Stimulated activated CD8-positive, alpha-beta memory T cell treated with anti-CD3 and anti-CD28 coated beads, Interleukin-4, amount 100 ng/mL, for 1 hour (primary cell): ENCODE data around the gene PRKCB.
"Not testable (repeated sequence)": the region's sequence is repeated elsewhere in the genome, so short reads cannot be mapped to it uniquely, and the experiment has no call there.

ENCODE experiments used
- DNase-seq, 2 donors: peaks; one replicate each; pipeline ENCODE4 v3.0.0-alpha.2; 2020; ENCODE audit warnings: low read depth in 2 of 2, low spot score in 1 of 2

The PRKCB gene

GRCh38 chr16:24119807-24120206 is 284.0 kb downstream of the PRKCB start:
- no peak for DNase-seq

- no peak for DNase-seq
Observed at GRCh38 chr16:24123275-24123674, 287.5 kb downstream of the PRKCB start.

- no peak for DNase-seq
Observed at GRCh38 chr16:24124291-24124690, 288.5 kb downstream of the PRKCB start.

- no peak for DNase-seq
Observed at GRCh38 chr16:24125214-24125613, 289.4 kb downstream of the PRKCB start.

- DNase-seq = no peak
Observed at GRCh38 chr16:24129412-24129918, 293.7 kb downstream of the PRKCB start.

- no peak for DNase-seq
Observed at GRCh38 chr16:24130494-24131085, 294.8 kb downstream of the PRKCB start.

- no peak for DNase-seq
Observed at GRCh38 chr16:24131294-24131693, 295.5 kb downstream of the PRKCB start.

- no peak for DNase-seq
Observed at GRCh38 chr16:24132048-24132796, 296.4 kb downstream of the PRKCB start.

GRCh38 chr16:24132797-24133155 is 297.0 kb downstream of the PRKCB start:
- no peak for DNase-seq

- DNase-seq = no peak
Observed at GRCh38 chr16:24135624-24136565, 300.1 kb downstream of the PRKCB start.

GRCh38 chr16:24138024-24138423 is 302.2 kb downstream of the PRKCB start:
- DNase-seq = no peak

GRCh38 chr16:24138575-24138974 is 302.8 kb downstream of the PRKCB start:
- DNase-seq = no peak

GRCh38 chr16:24139282-24139681 is 303.5 kb downstream of the PRKCB start:
- DNase-seq = no peak

- DNase-seq = no peak
Observed at GRCh38 chr16:24140730-24141129, 304.9 kb downstream of the PRKCB start.

GRCh38 chr16:24141466-24141865 is 305.7 kb downstream of the PRKCB start:
- no peak for DNase-seq

GRCh38 chr16:24141917-24142316 is 306.1 kb downstream of the PRKCB start:
- no peak for DNase-seq

- DNase-seq = no peak
Observed at GRCh38 chr16:24145927-24146326, 310.1 kb downstream of the PRKCB start.

GRCh38 chr16:24146518-24146917 is 310.7 kb downstream of the PRKCB start:
- DNase-seq = no peak

GRCh38 chr16:24149102-24149501 is 313.3 kb downstream of the PRKCB start:
- no peak for DNase-seq

- no peak for DNase-seq
Observed at GRCh38 chr16:24150282-24150681, 314.5 kb downstream of the PRKCB start.

GRCh38 chr16:24151482-24151939 is 315.7 kb downstream of the PRKCB start:
- no peak for DNase-seq

GRCh38 chr16:24152048-24152447 is 316.3 kb downstream of the PRKCB start:
- DNase-seq = not testable (repeated sequence)
